Left forelimb (tissue), 1 donor: ENCODE measurements around the gene CILP2.

Experiments used
- DNase-seq: peaks from one replicate; pipeline ENCODE4 v3.0.0-alpha.2; 2018; ENCODE audit warnings: low spot score

The CILP2 gene

GRCh38 chr19:19544954-19545591 lies 7.0 kb downstream of the CILP2 start:
- no peak for DNase-seq

GRCh38 chr19:19545707-19546106 lies 7.6 kb downstream of the CILP2 start:
- DNase-seq, result no peak

GRCh38 chr19:19546751-19547162 lies 8.7 kb downstream of the CILP2 start:
- DNase-seq, result no peak

- no peak for DNase-seq
Measured at GRCh38 chr19:19547674-19548336, 9.7 kb downstream of the CILP2 start.

- no peak for DNase-seq
Measured at GRCh38 chr19:19548915-19549759, 11.1 kb downstream of the CILP2 start.

- no peak for DNase-seq
Measured at GRCh38 chr19:19549804-19550464, 11.9 kb downstream of the CILP2 start.

- DNase-seq, result peak; percentile 62
Measured at GRCh38 chr19:19550485-19550929, 12.4 kb downstream of the CILP2 start.

GRCh38 chr19:19550972-19551852 lies 13.1 kb downstream of the CILP2 start:
- no peak for DNase-seq

GRCh38 chr19:19551853-19552192 lies 13.8 kb downstream of the CILP2 start:
- DNase-seq, result peak; percentile 67

GRCh38 chr19:19552798-19553197 lies 14.7 kb downstream of the CILP2 start:
- no peak for DNase-seq

- DNase-seq, result no peak
Measured at GRCh38 chr19:19553670-19554069, 15.6 kb downstream of the CILP2 start.

GRCh38 chr19:19554074-19555023 lies 16.3 kb downstream of the CILP2 start:
- DNase-seq, result no peak

GRCh38 chr19:19558055-19558454 lies 20.0 kb downstream of the CILP2 start:
- DNase-seq, result no peak

GRCh38 chr19:19558636-19559035 lies 20.6 kb downstream of the CILP2 start:
- DNase-seq, result no peak

- no peak for DNase-seq
Measured at GRCh38 chr19:19559931-19560330, 21.9 kb downstream of the CILP2 start.

GRCh38 chr19:19561946-19562664 lies 24.0 kb downstream of the CILP2 start:
- DNase-seq, result no peak

- no peak for DNase-seq
Measured at GRCh38 chr19:19562665-19563347, 24.7 kb downstream of the CILP2 start.

- DNase-seq, result no peak
Measured at GRCh38 chr19:19563348-19563848, 25.3 kb downstream of the CILP2 start.

- no peak for DNase-seq
Measured at GRCh38 chr19:19566306-19566705, 28.2 kb downstream of the CILP2 start.
